Measurements from ENCODE around the gene MKRN3.
"Not testable (repeated sequence)": the region's sequence is repeated elsewhere in the genome, so short reads cannot be mapped to it uniquely, and the experiment has no call there.

The MKRN3 gene

GRCh38 chr15:23595368-23595767 lies 29.9 kb downstream of the MKRN3 start:
- in situ Hi-C loops (cut with MboI; ENCODE audit: low pct_unique_long_range_greater_than_20kb, low sequenced_read_pairs, unreplicated experiment): no loop called here
- DNase-seq (ENCODE audit: low spot score): no peak
- no peak for TF ChIP-seq CTCF (IDR thresholded peaks at IDR 0.05; ENCODE audit: extremely low read depth, insufficient read depth, missing control alignments)

- in situ Hi-C loops (cut with MboI; ENCODE audit: low pct_unique_long_range_greater_than_20kb, low sequenced_read_pairs, unreplicated experiment): no loop called here
- DNase-seq (ENCODE audit: low spot score): no peak
These were observed 31.3 kb downstream of the MKRN3 start for GRCh38 chr15:23596736-23597135.

GRCh38 chr15:23597278-23597677 lies 31.8 kb downstream of the MKRN3 start:
- DNase-seq (ENCODE audit: low spot score); in situ Hi-C loops (cut with MboI; ENCODE audit: low pct_unique_long_range_greater_than_20kb, low sequenced_read_pairs, unreplicated experiment): not testable (repeated sequence)

More at GRCh38 chr15:23596736-23597135, 31.3 kb downstream of the MKRN3 start:
- no peak for TF ChIP-seq CTCF (IDR thresholded peaks at IDR 0.05; ENCODE audit: extremely low read depth, insufficient read depth, missing control alignments)

GRCh38 chr15:23599053-23599452 lies 33.6 kb downstream of the MKRN3 start:
- no peak for DNase-seq (ENCODE audit: low spot score)
- in situ Hi-C loops (cut with MboI; ENCODE audit: low pct_unique_long_range_greater_than_20kb, low sequenced_read_pairs, unreplicated experiment): no loop called here
- no peak for TF ChIP-seq CTCF (IDR thresholded peaks at IDR 0.05; ENCODE audit: extremely low read depth, insufficient read depth, missing control alignments)

- no peak for TF ChIP-seq CTCF (IDR thresholded peaks at IDR 0.05; ENCODE audit: extremely low read depth, insufficient read depth, missing control alignments)
- DNase-seq (ENCODE audit: low spot score): no peak
- in situ Hi-C loops (cut with MboI; ENCODE audit: low pct_unique_long_range_greater_than_20kb, low sequenced_read_pairs, unreplicated experiment): no loop called here
These were observed 36.6 kb downstream of the MKRN3 start for GRCh38 chr15:23602124-23602523.

GRCh38 chr15:23606226-23606625 lies 40.8 kb downstream of the MKRN3 start:
- no peak for TF ChIP-seq CTCF (IDR thresholded peaks at IDR 0.05; ENCODE audit: extremely low read depth, insufficient read depth, missing control alignments)
- in situ Hi-C loops (cut with MboI; ENCODE audit: low pct_unique_long_range_greater_than_20kb, low sequenced_read_pairs, unreplicated experiment): no loop called here
- no peak for DNase-seq (ENCODE audit: low spot score)

- in situ Hi-C loops (cut with MboI; ENCODE audit: low pct_unique_long_range_greater_than_20kb, low sequenced_read_pairs, unreplicated experiment): no loop called here
- DNase-seq (ENCODE audit: low spot score): no peak
- no peak for TF ChIP-seq CTCF (IDR thresholded peaks at IDR 0.05; ENCODE audit: extremely low read depth, insufficient read depth, missing control alignments)
These were observed 51.1 kb downstream of the MKRN3 start for GRCh38 chr15:23616536-23616935.
